Tibial nerve (tissue), 3 donors: ENCODE results near the gene CORO7.

Experiments
- CTCF ChIP-seq, 5 experiments: fragments of 200-600 bp in 3 of 5; fragments of 450-650 bp in 2 of 5; sonication (generic) in 3 of 5; IDR thresholded peaks; one replicate each; pipeline ENCODE4 v1.5.1; 2016 to 2019; ENCODE audit warnings: antibody characterized with exemption in 5 of 5, mild to moderate bottlenecking in 3 of 5, moderate library complexity in 2 of 5
- POLR2A ChIP-seq, 2 donors: fragments of 450-650 bp; IDR thresholded peaks; one replicate each; pipeline ENCODE4 v1.6.1; 2017; ENCODE audit warnings: antibody characterized with exemption in 2 of 2, mild to moderate bottlenecking in 2 of 2, moderate library complexity in 2 of 2

- TF ChIP-seq CTCF (IDR thresholded peaks at IDR 0.05) (no peak), POLR2A (IDR thresholded peaks at IDR 0.05) (no peak)
These were observed 27.1 kb downstream of the CORO7 start for GRCh38 chr16:4389051-4389955.
